Neural progenitor cell (in vitro differentiated cells): Measurements from ENCODE around the gene RMRP. TPM values are rescaled to one million over a fixed set of nuclear protein-coding genes. Genes with fewer than 3 reads are reported as not detected.

ENCODE experiments used
- DNase-seq: peaks from one replicate; pipeline ENCODE4 v3.0.0-alpha.2; 2016; ENCODE audit warnings: low spot score
- H2AFZ ChIP-seq: fragments of 200-600 bp; sonication (generic); replicated peaks from 2 replicates; pipeline ENCODE4 v1.6.1; 2016; ENCODE audit warnings: antibody characterized with exemption
- H3F3A ChIP-seq: fragments of 200-600 bp; sonication (generic); 2 replicates; pipeline ENCODE4 v1.6.1; 2016; ENCODE audit warnings: antibody characterized with exemption, low read depth
- H3K27ac ChIP-seq: fragments of 200-600 bp; sonication (generic); 2 replicates; pipeline ENCODE4 v1.5.1; 2016; ENCODE audit warnings: mild to moderate bottlenecking
- H3K27me3 ChIP-seq: fragments of 200-600 bp; sonication (generic); 2 replicates; pipeline ENCODE4 v1.6.1; 2016; ENCODE audit warnings: mild to moderate bottlenecking, moderate library complexity
- H3K36me3 ChIP-seq: fragments of 200-600 bp; sonication (generic); 2 replicates; pipeline ENCODE4 v1.5.1; 2016
- H3K4me1 ChIP-seq: fragments of 200-600 bp; sonication (generic); 2 replicates; pipeline ENCODE4 v1.6.1; 2016; ENCODE audit warnings: mixed run types
- H3K4me2 ChIP-seq: fragments of 200-600 bp; sonication (generic); 2 replicates; pipeline ENCODE4 v1.6.1; 2016
- H3K4me3 ChIP-seq: fragments of 200-600 bp; sonication (generic); 2 replicates; pipeline ENCODE4 v1.5.1; 2016
- H3K79me2 ChIP-seq: fragments of 200-600 bp; sonication (generic); 2 replicates; pipeline ENCODE4 v1.6.1; 2016; ENCODE audit warnings: low read depth
- H3K9ac ChIP-seq: fragments of 200-600 bp; sonication (generic); 2 replicates; pipeline ENCODE4 v1.6.1; 2016
- H3K9me3 ChIP-seq: fragments of 200-600 bp; sonication (generic); 2 replicates; pipeline ENCODE4 v1.5.1; 2016; ENCODE audit warnings: low read depth
- H4K20me1 ChIP-seq: fragments of 200-600 bp; sonication (generic); 2 replicates; pipeline ENCODE4 v1.6.1; 2016; ENCODE audit warnings: low read depth
- H3K27ac Mint-ChIP-seq: 3 replicates; pipeline ENCODE4 v1.8.0; 2021; ENCODE audit warnings: mixed read lengths
- H3K27me3 Mint-ChIP-seq: 2 replicates; pipeline ENCODE4 v1.8.0; 2022; ENCODE audit warnings: low read depth, mild to moderate bottlenecking, inconsistent platforms, moderate library complexity, mixed read lengths; ENCODE audit not compliant: insufficient read depth
- H3K36me3 Mint-ChIP-seq: 3 replicates; pipeline ENCODE4 v1.8.0; 2021; ENCODE audit warnings: mixed read lengths
- H3K4me1 Mint-ChIP-seq: 3 replicates; pipeline ENCODE4 v1.8.0; 2021; ENCODE audit warnings: mixed read lengths
- H3K4me3 Mint-ChIP-seq: 3 replicates; pipeline ENCODE4 v1.8.0; 2021; ENCODE audit warnings: mild to moderate bottlenecking, moderate library complexity, mixed read lengths
- H3K9me3 Mint-ChIP-seq: 3 replicates; pipeline ENCODE4 v1.8.0; 2020; ENCODE audit warnings: mixed read lengths
- EZH2 ChIP-seq: fragments of 200-600 bp; sonication (generic); IDR thresholded peaks from 2 replicates; pipeline ENCODE4 v1.6.1; 2017; ENCODE audit warnings: antibody characterized with exemption, mild to moderate bottlenecking, moderate library complexity
- EZH2phosphoT487 ChIP-seq: fragments of 200-600 bp; sonication (generic); IDR thresholded peaks from 2 replicates; pipeline ENCODE4 v1.6.1; 2017; ENCODE audit warnings: antibody characterized with exemption
- total RNA-seq: library from RNA; depleted of rRNA; stranded (reverse); fragments of >200 nt; gene quantifications from 2 replicates; pipeline ENCODE4 v1.2.3, GENCODE V29; 2015; ENCODE audit warnings: low replicate concordance
- TF ChIP-seq, protein P1 (sequence below): fragments of 200-600 bp; sonication (generic); IDR thresholded peaks from 2 replicates; pipeline ENCODE4 v1.5.1; 2017; ENCODE audit warnings: antibody characterized with exemption, mild to moderate bottlenecking

The RMRP gene
- total RNA-seq, 1 donor from 2014 or later, result 2,709 TPM

DNA sequence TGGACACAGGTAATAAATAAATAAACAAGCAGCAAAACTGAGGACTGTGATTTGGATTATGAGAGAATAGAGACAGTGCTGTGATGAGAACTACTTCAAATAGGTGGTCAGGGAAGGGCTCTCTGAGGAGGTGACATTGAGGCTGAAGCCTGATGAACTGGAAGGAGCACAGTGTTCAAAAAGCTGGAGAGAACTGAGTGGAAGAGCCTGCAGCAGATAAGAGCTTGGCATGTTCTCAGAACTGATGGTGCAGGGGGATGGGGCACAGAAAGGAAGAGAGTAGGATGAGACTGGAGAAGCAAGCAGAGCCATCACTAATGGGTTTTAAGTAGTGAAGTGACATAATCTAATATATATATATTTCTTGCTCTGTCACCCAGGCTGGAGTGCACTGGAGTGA lies 43.1 kb upstream of the RMRP start:
- Mint-ChIP-seq H3K9me3 (no peaks in the 10 kb centered on the region), H3K4me1 (no peaks in the 10 kb centered on the region), H3K27me3 (peaks cover 6% of the 10 kb centered on the region), H3K4me3 (no peak overlapping the region), H3K27ac (no peak overlapping the region), H3K36me3 (peaks cover 24% of the 10 kb centered on the region)
- Histone ChIP-seq H3F3A (no peaks in the 10 kb centered on the region), H3K4me1 (no peaks in the 10 kb centered on the region), H2AFZ (no peak overlapping the region), H3K4me3 (no peak overlapping the region), H3K27me3 (no peaks in the 10 kb centered on the region), H3K9ac (no peak overlapping the region), H3K9me3 (no peaks in the 10 kb centered on the region), H3K79me2 (no peaks in the 10 kb centered on the region), H3K36me3 (no peaks in the 10 kb centered on the region), H3K4me2 (no peak overlapping the region), H4K20me1 (peaks cover 4% of the 10 kb centered on the region), H3K27ac (no peak overlapping the region)
- no peak for DNase-seq
- TF ChIP-seq EZH2phosphoT487, result no peak
- no peak for TF ChIP-seq EZH2
- TF ChIP-seq, protein P1, sequence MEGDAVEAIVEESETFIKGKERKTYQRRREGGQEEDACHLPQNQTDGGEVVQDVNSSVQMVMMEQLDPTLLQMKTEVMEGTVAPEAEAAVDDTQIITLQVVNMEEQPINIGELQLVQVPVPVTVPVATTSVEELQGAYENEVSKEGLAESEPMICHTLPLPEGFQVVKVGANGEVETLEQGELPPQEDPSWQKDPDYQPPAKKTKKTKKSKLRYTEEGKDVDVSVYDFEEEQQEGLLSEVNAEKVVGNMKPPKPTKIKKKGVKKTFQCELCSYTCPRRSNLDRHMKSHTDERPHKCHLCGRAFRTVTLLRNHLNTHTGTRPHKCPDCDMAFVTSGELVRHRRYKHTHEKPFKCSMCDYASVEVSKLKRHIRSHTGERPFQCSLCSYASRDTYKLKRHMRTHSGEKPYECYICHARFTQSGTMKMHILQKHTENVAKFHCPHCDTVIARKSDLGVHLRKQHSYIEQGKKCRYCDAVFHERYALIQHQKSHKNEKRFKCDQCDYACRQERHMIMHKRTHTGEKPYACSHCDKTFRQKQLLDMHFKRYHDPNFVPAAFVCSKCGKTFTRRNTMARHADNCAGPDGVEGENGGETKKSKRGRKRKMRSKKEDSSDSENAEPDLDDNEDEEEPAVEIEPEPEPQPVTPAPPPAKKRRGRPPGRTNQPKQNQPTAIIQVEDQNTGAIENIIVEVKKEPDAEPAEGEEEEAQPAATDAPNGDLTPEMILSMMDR, result no peak

DNA sequence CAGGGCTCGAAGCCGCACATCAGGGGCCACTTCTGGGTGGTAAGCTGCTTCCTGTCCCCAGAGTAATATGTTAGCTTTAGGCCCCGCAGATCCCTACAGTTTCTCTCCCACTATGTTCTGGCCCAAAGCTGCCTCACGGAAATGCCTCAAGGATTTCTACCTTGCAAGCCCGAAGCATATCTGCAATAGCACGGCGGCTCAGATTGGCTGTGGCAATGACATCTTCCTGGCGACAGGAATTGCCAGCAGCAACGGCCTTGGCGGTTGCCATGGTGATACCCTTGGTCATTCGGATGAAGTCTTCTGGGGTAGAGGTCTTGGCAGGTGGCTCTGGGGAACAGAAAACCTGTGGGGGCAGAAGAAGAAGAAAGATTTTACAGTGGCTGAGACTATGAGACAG lies 42.2 kb upstream of the RMRP start:
- H4K20me1 ChIP-seq, result peaks cover 4% of the 10 kb centered on the region
- no peaks in the 10 kb centered on the region for H3K9me3 ChIP-seq
- no peak overlapping the region for H3K4me3 Mint-ChIP-seq
- peaks cover 23% of the 10 kb centered on the region for H3K36me3 Mint-ChIP-seq
- H3K79me2 ChIP-seq, result no peaks in the 10 kb centered on the region
- H3F3A ChIP-seq, result no peaks in the 10 kb centered on the region
- H2AFZ ChIP-seq, result no peak overlapping the region
- no peaks in the 10 kb centered on the region for H3K9me3 Mint-ChIP-seq
- no peak overlapping the region for H3K4me3 ChIP-seq
- H3K27me3 ChIP-seq, result no peaks in the 10 kb centered on the region
- no peak overlapping the region for H3K27ac Mint-ChIP-seq
- TF ChIP-seq, protein P1, result no peak
- TF ChIP-seq EZH2phosphoT487 (no peak), EZH2 (no peak)
- peaks cover 6% of the 10 kb centered on the region for H3K27me3 Mint-ChIP-seq
- no peak overlapping the region for H3K27ac ChIP-seq
- H3K4me2 ChIP-seq, result no peak overlapping the region
- no peaks in the 10 kb centered on the region for H3K4me1 Mint-ChIP-seq
- no peaks in the 10 kb centered on the region for H3K36me3 ChIP-seq
- H3K9ac ChIP-seq, result no peak overlapping the region
- no peak for DNase-seq
- H3K4me1 ChIP-seq, result no peaks in the 10 kb centered on the region

DNA sequence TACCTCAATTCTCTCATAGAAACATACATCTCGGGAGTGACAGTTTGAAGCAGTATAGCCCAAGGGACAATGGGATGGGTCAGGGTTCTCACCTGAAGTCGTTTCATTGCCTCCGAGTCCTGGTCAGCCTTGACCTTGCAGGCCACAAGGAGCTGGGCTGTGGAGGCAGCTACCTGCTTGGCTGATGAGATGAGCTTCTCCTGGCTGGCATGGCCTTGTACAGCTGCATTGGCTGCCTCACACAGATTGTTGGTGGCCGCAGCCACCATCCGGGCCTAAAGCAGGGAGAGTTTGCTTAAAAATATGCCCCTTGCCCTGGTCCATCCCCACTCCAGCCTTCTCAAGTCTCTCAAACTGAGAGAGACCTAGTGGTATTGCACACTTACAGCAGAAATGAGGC lies 40.4 kb upstream of the RMRP start:
- no peak for TF ChIP-seq EZH2
- TF ChIP-seq, protein P1, result no peak
- TF ChIP-seq EZH2phosphoT487, result no peak
- peaks cover 4% of the 10 kb centered on the region for H4K20me1 ChIP-seq
- no peaks in the 10 kb centered on the region for H3K4me1 Mint-ChIP-seq

More for the DNA sequence above, 40.4 kb upstream of the RMRP start:
- Mint-ChIP-seq H3K27ac (no peak overlapping the region), H3K36me3 (peaks cover 15% of the 10 kb centered on the region), H3K27me3 (peaks cover 3% of the 10 kb centered on the region), H3K4me3 (no peak overlapping the region), H3K9me3 (no peaks in the 10 kb centered on the region)
- DNase-seq, result no peak
- H3K9me3 ChIP-seq, result no peaks in the 10 kb centered on the region
- H3K79me2 ChIP-seq, result no peaks in the 10 kb centered on the region
- H3K4me1 ChIP-seq, result no peaks in the 10 kb centered on the region
- no peak overlapping the region for H3K4me2 ChIP-seq
- H3K27me3 ChIP-seq, result no peaks in the 10 kb centered on the region
- H3K9ac ChIP-seq, result no peak overlapping the region
- no peak overlapping the region for H3K4me3 ChIP-seq
- H3K36me3 ChIP-seq, result no peaks in the 10 kb centered on the region
- no peak overlapping the region for H3K27ac ChIP-seq
- no peaks in the 10 kb centered on the region for H3F3A ChIP-seq
- H2AFZ ChIP-seq, result no peak overlapping the region
